ENCODE results near the gene MINDY4. TPM values are rescaled to one million over a fixed set of nuclear protein-coding genes. Genes with fewer than 3 reads are reported as not detected.

The MINDY4 gene
- total and polyA plus RNA-seq, 2 donors (not counting 1 experiment from before 2014, with no cell fraction given) = 0.12 to 1.1 TPM

- intact Hi-C loops (cut with micrococcal nuclease) = no loop called here
- no peak for DNase-seq
- H3K27ac ChIP-seq (ENCODE audit: low read length in 2 of 2) = no peak overlapping the region
- H3K4me3 Mint-ChIP-seq = no peak overlapping the region
- CTCF ChIA-PET = no interaction called here
- H2AFZ ChIP-seq (ENCODE audit: insufficient read depth, low read depth, low read length, poor library complexity, severe bottlenecking) = no peak overlapping the region
- H3K36me3 ChIP-seq (replicated peaks in 1 of 2; ENCODE audit: control extremely low read depth in 1 of 2, control insufficient read depth in 1 of 2, extremely low read depth in 1 of 2, insufficient read depth in 2 of 2, low read length in 1 of 2) = no peaks in the 10 kb centered on the region
- no peaks in the 10 kb centered on the region for H3K79me2 ChIP-seq (ENCODE audit: control insufficient read depth, insufficient read depth, low read length)
- no peaks in the 10 kb centered on the region for H4K20me1 ChIP-seq (ENCODE audit: control insufficient read depth, insufficient read depth, low read length, poor library complexity, severe bottlenecking)
- POLR2A ChIA-PET = no interaction called here
- no peak overlapping the region for H3K27ac Mint-ChIP-seq
- H3K4me1 Mint-ChIP-seq = no peaks in the 10 kb centered on the region
- ATAC-seq (ENCODE audit: low read depth) = no peak
- H3K4me1 ChIP-seq (ENCODE audit: control insufficient read depth in 2 of 2, insufficient read depth in 2 of 2, low read length in 2 of 2) = no peaks in the 10 kb centered on the region
- no peak overlapping the region for H3K4me2 ChIP-seq (replicated peaks; ENCODE audit: low read depth, low read length, poor library complexity, severe bottlenecking)
- H3K9me3 ChIP-seq (ENCODE audit: control extremely low read depth in 1 of 3, control insufficient read depth in 2 of 3, insufficient read depth in 1 of 3, low read length in 2 of 3) = no peaks in the 10 kb centered on the region
- H3K27me3 ChIP-seq (replicated peaks in 1 of 4; ENCODE audit: control extremely low read depth in 1 of 4, control insufficient read depth in 3 of 4, insufficient read depth in 4 of 4, low read length in 3 of 4) = peaks cover 0 to 12% (median 4%) of the 10 kb centered on the region in 4 experiments
- 94% methylated on average over 8 of the region's 13 CpGs for WGBS (ENCODE audit: insufficient coverage)
- peaks cover 22% of the 10 kb centered on the region for H3K27me3 Mint-ChIP-seq
- no peak overlapping the region for H3K4me3 ChIP-seq (ENCODE audit: control extremely low read depth in 1 of 5, extremely low read depth in 1 of 5, insufficient read depth in 1 of 5, low read depth in 2 of 5, low read length in 4 of 5)
- H3K9me3 Mint-ChIP-seq (ENCODE audit: insufficient read depth) = no peaks in the 10 kb centered on the region
- no peak for TF ChIP-seq EZH2 (IDR thresholded peaks at IDR 0.05; ENCODE audit: borderline replicate concordance, insufficient read depth, low read depth, low read length, poor library complexity, severe bottlenecking)
- TF ChIP-seq, protein P1, sequence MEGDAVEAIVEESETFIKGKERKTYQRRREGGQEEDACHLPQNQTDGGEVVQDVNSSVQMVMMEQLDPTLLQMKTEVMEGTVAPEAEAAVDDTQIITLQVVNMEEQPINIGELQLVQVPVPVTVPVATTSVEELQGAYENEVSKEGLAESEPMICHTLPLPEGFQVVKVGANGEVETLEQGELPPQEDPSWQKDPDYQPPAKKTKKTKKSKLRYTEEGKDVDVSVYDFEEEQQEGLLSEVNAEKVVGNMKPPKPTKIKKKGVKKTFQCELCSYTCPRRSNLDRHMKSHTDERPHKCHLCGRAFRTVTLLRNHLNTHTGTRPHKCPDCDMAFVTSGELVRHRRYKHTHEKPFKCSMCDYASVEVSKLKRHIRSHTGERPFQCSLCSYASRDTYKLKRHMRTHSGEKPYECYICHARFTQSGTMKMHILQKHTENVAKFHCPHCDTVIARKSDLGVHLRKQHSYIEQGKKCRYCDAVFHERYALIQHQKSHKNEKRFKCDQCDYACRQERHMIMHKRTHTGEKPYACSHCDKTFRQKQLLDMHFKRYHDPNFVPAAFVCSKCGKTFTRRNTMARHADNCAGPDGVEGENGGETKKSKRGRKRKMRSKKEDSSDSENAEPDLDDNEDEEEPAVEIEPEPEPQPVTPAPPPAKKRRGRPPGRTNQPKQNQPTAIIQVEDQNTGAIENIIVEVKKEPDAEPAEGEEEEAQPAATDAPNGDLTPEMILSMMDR (IDR thresholded peaks at IDR 0.05) = no peak
- no peak overlapping the region for H3K9ac ChIP-seq (ENCODE audit: low read length)
Observed at GRCh38 chr7:30761214-30762156, 9.7 kb upstream of the MINDY4 start.
